HG03558 (cell line): ENCODE data around the gene OBP2A.
"Not testable (repeated sequence)": the region's sequence is repeated elsewhere in the genome, so short reads cannot be mapped to it uniquely, and the experiment has no call there.

Experiments
- ATAC-seq: cut with Tn5 transposase; IDR thresholded peaks from one replicate; pipeline ENCODE4 v1.9.1; 2021; ENCODE audit warnings: moderate number of reproducible peaks; ENCODE audit not compliant: unreplicated experiment; ENCODE audit errors: extremely low read depth

Gene OBP2A, protein sequence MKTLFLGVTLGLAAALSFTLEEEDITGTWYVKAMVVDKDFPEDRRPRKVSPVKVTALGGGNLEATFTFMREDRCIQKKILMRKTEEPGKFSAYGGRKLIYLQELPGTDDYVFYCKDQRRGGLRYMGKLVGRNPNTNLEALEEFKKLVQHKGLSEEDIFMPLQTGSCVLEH

DNA sequence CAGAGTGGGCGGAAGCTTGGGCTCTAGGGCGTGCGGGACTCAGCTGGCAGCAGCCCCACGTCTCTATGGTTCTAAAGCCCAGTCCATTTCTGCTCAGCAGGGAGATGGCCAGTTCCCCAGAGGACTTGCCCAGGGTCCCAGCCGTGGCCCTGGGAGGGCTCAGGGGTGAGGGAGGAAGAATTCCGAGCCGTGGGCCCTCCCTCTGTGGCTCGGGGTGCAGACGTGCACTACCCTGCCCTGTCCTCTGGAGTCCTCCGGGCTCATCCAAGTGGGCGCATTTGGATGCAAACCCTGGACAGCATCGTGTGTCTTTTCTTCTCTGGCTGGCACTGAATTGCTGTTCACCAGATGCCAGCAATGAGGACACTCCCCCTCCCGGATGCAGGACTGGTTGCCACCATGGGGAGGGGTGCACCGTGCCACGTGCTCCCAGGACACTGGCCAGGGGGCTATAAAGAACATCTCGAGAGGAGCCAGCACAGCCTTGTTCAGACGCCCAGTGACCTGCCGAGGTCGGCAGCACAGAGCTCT lies at the start of gene OBP2A:
Gene OBP2A, plus strand, starts transcription at position 481 of the 531 bp plus-strand sequence. CDS start 55 bp downstream, outside the sequence.
- ATAC-seq: not testable (repeated sequence)

DNA sequence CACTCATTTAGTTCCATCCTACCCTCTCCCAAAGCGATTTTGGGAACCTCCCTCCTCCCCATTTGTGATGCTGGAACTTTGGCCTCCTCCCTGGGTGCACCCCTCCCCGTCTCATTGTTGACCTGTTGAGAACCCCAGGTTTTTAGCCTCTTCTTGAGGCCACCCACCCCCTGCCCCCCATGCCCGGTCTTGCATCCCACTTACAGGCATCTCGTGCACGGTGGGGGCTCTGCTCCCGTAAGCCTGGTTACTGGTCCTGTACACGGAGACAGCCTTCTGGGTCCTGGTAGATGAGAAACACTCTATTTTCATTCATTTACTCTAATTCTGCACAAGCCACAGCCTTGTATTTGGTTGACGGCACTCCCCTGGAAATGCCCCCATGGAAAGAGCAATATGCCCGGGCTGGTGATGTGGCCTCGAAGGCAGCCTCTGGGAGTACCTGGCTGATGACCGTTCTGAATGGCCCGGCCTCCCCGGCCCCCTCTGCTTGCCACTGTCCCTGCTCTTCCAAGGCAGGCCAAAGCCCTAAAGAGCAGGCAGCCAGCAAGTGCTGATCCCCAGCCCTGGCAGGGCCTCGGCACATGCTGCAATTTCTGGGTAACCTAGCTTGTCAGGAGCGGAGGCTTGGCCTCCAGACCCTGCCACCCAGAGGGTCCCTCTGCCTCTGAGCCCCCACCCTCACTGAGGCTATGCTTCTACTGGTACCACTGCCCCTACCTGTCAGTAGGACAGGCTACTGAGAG lies 47.4 kb upstream of the OBP2A start:
- ATAC-seq: no peak

DNA sequence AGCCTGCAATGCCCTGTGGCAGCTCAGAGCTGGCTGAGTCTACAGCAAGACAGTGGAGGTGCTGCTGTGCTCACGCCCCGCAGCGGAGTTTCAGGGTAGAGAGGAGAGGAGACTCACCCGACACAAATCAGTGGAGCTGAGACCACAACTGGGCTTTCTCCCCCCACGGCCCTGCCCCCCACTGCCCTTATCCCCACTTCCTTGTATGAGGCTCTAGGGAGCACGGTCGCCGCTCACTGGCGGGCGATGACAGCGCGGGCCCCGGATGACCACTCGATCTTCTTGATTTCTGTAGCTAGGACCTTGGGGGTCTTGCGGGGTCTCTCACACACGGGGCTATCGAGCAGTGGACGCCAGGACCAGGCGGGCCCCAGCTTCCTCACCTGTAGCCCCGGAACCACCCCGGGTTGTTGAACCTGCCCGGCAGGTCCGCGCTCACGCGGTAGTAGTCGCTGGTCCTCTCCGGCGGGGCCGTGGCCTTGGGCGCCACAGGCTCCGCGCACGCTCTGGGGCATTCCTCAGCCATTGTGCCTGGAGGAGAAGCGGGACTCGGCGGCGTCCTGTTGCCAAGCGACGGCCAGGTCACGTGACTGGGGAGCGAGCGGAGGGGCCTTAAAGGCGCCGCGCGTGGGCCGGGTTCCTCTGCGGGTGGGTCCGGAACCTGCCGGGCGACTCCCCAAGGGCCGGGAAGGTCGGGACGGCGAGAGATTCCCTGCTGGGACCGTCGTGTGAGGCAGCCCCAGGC lies 46.4 kb upstream of the OBP2A start:
- ATAC-seq: no peak

DNA sequence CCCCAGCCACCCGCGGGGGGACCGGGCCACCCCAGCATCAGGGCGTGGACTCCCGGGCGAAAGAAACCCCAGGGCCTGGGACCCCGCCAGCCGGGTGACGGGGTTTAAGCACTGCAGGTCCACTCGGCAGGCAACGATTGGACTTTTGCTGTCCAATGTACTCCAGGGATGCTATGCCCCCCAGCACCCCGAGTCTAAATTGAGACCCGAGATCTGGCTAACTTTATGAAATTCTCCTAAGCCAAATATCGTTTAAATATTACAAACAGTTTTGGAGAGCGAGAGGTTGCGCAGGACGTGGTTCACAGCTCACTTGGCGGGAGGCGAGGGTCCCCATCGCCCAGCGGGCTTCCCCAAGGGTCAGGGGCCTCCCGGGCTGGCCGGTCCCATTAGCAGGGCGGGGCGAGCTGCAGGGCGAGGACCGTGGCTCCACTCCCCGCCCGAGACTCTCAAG lies 45.8 kb upstream of the OBP2A start:
- no peak for ATAC-seq

- peak; percentile 57 for ATAC-seq
Measured at GRCh38 chr9:135500525-135501260, 45.2 kb upstream of the OBP2A start, which contains the start of gene MRPS2. Gene MRPS2, plus strand, starts transcription at chr9:135500682. Its CDS starts 29 bp downstream, at chr9:135500711.

DNA sequence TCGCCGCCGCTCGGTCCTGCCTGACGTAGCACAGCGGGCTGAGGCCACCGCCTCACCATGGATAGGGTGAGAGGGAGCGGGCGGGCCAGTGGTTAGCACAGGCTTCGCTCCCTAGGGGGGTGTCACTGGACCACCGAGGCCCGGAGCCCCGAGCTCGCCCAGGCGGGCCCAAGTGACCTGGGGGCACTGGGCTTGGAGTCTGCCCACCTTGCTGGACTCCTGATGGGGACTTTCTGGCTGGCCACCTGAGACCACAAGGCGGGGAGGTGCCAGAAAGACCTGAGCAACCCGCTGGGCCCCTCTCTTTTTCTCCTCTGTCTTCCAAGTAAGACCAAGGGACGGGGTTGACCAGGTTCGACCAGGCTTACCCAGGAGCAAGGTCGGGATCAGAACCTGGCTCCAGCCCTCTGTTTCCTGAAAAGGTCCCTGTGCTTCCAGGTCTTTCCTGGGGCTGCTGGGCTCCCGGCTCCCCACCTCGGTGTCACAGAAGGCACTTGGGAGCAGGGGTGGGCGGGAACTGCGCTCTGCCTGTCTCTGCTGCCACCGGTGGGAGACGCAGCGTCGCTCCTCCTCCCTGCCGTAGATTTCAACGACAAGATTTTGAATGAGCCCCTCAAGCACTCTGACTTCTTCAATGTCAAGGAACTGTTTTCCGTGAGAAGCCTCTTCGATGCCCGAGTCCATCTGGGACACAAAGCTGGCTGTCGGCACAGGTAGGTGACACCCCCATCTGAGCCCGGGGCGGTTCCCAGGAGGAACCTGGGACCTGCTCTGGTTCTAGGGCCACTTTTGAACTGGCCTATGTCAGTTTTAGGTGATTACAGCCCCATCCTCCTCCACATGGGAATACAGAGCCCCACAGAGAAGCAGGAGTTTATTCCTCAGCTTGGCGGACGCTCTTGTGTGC lies 44.4 kb upstream of the OBP2A start:
- ATAC-seq: no peak

GRCh38 chr9:135502168-135502872 lies 43.6 kb upstream of the OBP2A start:
- no peak for ATAC-seq

DNA sequence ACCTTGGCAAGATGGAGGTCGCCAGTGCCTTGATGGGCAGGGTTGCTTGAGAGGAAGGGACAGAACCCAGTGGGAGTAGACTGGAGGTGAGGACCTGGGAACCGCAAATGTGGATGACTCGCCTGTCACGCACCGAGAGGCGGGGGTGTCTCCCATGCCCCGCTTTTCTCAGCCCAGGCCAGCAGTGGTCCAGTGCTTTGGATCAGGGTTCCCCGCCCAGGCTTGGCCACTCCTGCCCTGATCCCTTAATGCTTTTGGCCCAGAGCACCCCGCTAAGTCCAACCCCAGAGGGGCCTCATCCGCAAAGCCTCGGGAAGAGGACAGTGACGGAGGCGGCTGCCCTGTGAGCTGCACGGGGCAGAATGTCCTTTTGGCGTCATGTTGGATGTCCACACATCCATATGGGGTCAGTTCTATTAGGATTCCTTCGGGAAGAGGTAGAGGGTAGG lies 43.0 kb upstream of the OBP2A start:
- no peak for ATAC-seq

- ATAC-seq: no peak
Measured at GRCh38 chr9:135503371-135504261, 42.3 kb upstream of the OBP2A start.

DNA sequence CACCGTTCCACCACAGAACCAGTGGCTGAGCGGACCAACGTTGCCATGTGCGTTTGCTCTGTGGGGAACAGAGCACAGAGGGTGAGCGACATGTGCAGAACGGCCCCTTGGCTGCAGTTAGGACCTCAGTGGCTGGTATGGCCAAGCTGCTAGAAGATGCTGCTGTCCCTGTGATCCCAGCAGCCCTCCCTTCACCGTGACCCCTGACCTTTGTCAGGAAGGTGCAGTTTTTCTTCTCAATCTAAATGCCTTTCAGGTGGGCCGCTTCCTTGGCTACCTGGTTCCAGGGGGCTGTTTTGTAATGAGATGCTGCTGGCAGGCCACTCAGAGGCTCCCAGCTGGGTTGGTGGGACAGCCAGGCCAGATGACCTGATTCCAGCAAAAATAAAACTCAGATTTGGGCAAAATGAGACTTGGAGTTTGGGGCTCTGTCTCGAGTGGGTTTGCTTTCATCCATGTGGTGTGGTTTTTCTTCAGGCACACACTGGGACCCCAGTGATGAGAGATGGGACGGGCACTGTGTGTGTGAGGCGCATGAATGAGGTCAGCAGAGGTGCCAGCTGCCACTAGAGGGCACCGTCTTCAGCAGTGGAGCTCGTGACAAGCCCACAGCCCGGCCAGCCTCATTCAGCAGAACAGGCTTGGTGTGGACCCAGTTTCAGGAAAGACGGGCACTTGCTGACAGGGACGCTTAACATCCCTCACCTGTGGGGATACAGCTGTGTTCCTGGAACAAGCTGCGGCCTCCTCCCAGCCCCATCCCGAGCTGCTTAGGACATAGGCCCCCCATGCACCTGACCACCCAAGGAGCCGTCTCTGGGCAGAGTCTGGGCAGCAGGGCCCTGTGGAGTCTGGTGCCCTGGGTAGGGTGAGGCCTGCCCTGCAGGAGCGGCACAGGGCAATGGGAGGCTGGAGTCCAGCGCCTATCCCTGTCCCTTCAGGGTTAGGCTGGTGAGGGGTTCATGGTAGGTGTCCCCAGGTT lies 41.4 kb upstream of the OBP2A start:
- ATAC-seq: no peak

- ATAC-seq: no peak
Measured at GRCh38 chr9:135505406-135506187, 40.3 kb upstream of the OBP2A start.

- ATAC-seq: no peak
Measured at GRCh38 chr9:135506327-135507103, 39.4 kb upstream of the OBP2A start.

DNA sequence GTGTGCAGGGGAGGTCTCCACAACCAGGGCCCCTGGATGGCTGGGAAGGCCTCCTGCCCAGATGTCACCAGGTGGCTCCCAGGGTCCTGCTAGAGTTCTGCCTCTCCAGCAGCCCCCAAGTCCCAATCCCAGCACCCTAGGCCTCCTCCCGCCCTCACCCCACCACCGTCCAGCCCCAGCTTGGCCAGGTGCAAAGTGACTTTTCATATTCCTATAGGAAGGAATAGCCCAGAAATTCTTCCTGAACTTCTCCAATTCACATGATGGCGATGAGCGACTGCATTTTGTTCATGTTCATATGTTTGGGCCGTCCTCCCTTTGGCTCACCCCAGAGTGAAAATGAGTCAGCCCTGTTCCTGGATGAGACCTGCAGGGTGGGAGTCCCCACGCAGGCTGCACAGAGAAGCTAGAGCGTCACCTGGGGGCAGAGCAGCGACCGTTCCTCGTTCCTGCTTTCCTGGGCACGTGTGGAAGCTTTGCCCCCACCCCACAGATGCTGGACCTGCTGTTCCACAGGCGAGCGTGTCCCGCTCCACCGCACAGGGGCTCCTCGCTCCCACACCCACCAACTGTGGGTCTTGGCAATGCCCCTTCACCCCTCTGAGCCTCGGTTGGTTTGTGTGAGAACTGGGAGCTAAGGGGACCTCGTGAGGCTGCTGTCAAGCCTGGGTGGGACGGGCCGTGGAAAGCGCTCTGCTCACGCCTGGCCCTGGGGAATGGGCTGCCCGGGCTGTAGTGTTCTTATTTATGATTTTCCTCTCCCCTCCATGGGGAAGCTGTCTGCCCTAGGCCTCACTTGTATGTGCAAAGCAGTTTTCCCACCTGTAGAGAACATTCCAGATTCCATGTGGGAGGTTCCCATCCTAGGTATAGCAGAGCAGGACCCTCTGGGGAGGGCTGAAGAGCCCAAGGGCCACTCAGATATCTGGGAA lies 38.6 kb upstream of the OBP2A start:
- no peak for ATAC-seq
